ENCODE data around the gene SPINT3.

DNA sequence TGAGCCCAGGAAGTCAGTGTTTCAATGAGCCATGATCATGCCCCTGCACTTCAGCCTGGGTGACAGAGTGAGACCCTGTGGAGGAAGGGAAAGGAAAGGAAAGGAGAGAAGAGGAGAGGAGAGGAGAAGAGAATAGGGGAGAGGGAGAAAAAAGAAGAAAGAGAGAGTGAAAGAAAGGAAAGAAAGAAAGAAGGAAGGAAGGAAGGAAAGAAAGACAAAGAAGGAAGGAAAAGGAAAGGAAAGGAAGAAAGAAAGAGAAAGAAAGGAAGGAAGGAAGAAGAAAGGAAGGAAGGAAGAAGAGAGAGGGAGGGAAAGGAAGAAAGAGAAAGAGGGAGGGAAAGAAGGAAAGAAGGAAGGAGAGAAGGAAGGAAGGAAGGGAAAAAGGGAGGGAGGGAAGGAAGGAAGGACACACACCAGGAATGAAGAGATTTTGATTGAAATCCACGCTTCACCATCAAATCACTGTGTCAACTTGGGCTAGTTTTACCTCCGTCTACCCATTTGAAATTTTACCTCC, 49.4 kb upstream of the SPINT3 start:
- TF ChIP-seq, protein P1, sequence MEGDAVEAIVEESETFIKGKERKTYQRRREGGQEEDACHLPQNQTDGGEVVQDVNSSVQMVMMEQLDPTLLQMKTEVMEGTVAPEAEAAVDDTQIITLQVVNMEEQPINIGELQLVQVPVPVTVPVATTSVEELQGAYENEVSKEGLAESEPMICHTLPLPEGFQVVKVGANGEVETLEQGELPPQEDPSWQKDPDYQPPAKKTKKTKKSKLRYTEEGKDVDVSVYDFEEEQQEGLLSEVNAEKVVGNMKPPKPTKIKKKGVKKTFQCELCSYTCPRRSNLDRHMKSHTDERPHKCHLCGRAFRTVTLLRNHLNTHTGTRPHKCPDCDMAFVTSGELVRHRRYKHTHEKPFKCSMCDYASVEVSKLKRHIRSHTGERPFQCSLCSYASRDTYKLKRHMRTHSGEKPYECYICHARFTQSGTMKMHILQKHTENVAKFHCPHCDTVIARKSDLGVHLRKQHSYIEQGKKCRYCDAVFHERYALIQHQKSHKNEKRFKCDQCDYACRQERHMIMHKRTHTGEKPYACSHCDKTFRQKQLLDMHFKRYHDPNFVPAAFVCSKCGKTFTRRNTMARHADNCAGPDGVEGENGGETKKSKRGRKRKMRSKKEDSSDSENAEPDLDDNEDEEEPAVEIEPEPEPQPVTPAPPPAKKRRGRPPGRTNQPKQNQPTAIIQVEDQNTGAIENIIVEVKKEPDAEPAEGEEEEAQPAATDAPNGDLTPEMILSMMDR (conservative IDR thresholded peaks at IDR 0.05 in 1 of 2, IDR thresholded peaks at IDR 0.05 in 1 of 2; ENCODE audit: low read depth in 1 of 2, low read length in 2 of 2) = no peak
- TF ChIP-seq EZH2 (IDR thresholded peaks at IDR 0.05; ENCODE audit: low read length, missing control alignments) = no peak

Measured in fibroblast of lung (primary cell).